ENCODE measurements around the gene SPR.
"Not testable (repeated sequence)": the region's sequence is repeated elsewhere in the genome, so short reads cannot be mapped to it uniquely, and the experiment has no call there.

Gene SPR

DNA sequence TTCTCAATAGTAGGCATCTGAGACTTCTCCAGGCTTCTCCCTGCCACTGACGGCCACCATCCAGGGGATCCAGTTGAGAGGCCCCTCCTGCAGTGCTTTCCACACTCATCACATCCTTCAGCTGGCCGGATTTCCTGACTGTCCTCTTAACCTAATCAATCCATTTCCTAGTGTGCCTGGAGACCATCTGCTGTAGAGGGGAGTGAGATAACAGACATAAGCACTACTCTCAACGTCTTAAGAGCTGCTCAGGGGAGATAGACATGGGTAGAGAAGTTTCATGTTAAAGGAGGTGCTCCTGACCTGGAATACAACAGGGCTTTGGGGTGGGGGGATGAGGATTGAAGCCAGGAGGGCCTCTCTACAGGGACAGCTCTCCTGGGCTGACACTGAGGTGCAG, 14.2 kb downstream of the SPR start:
- H3K27me3 ChIP-seq (ENCODE audit: control insufficient read depth in 1 of 2, insufficient read depth in 2 of 2, low read length in 2 of 2): peaks cover 17 to 25% of the 10 kb centered on the region in 2 donors
- H3K4me3 ChIP-seq (ENCODE audit: low read length in 2 of 2): no peak overlapping the region
- no peaks in the 10 kb centered on the region for H3K4me1 ChIP-seq (ENCODE audit: control insufficient read depth, insufficient read depth, low read length)
- no peak overlapping the region for H3K9ac ChIP-seq (ENCODE audit: low read length in 2 of 2)
- no peak overlapping the region for H3K27ac ChIP-seq (ENCODE audit: low read length)
- H3K9me3 ChIP-seq (ENCODE audit: control insufficient read depth in 2 of 2, low read length in 2 of 2): peaks cover 0 to 4% of the 10 kb centered on the region in 2 donors
- no peaks in the 10 kb centered on the region for H3K36me3 ChIP-seq (ENCODE audit: control insufficient read depth in 2 of 2, insufficient read depth in 2 of 2, low read length in 2 of 2)

DNA sequence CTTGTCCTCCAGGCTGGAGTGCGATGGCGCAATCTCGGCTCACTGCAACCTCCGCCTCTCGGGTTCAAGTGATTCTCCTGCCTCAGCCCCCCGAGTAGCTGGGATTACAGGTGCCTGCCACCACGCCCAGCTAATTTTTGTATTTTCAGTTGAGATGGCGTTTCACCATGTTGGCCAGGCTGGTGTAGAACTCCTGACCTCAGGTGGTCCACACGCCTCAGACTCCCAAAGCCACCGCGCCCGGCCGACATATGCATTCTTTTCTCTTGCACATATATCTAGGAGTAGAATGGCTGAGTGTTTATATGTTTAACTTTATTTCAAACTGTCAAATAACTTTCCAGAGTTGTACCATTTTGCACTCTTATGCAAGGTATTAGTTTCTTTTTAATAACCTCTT, 20.2 kb downstream of the SPR start:
- H3K27ac ChIP-seq (ENCODE audit: low read length); H3K9ac ChIP-seq (ENCODE audit: low read length in 2 of 2); H3K4me1 ChIP-seq (ENCODE audit: control insufficient read depth, insufficient read depth, low read length); H3K4me3 ChIP-seq (ENCODE audit: low read length in 2 of 2); H3K9me3 ChIP-seq (ENCODE audit: control insufficient read depth in 2 of 2, low read length in 2 of 2); H3K36me3 ChIP-seq (ENCODE audit: control insufficient read depth in 2 of 2, insufficient read depth in 2 of 2, low read length in 2 of 2): not testable (repeated sequence)
- peaks cover 30 to 46% of the 10 kb centered on the region in 2 donors for H3K27me3 ChIP-seq (ENCODE audit: control insufficient read depth in 1 of 2, insufficient read depth in 2 of 2, low read length in 2 of 2)

DNA sequence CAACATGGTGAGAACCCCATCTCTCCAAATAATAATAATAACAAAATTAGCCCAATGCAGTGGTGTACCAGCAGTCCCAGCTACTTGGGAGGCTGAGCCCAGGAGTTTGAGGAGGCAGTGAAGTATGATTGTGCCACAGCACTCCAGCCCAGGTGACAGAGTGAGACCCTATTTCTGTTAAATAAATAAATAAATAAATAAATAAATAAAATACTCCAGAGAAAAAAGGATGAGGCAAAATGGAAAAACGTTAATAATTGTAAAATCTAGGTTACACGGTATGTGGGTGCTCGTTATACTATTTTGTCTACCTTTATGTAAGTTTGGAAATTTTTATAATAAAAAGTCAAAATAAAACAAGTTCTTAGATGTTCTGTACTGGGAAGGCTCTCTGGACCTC, 21.5 kb downstream of the SPR start:
- no peaks in the 10 kb centered on the region for H3K36me3 ChIP-seq (ENCODE audit: control insufficient read depth in 2 of 2, insufficient read depth in 2 of 2, low read length in 2 of 2)
- H3K4me3 ChIP-seq (ENCODE audit: low read length in 2 of 2): no peak overlapping the region
- H3K9me3 ChIP-seq (ENCODE audit: control insufficient read depth in 2 of 2, low read length in 2 of 2): peaks cover 0 to 4% of the 10 kb centered on the region in 2 donors
- peaks cover 35 to 55% of the 10 kb centered on the region in 2 donors for H3K27me3 ChIP-seq (ENCODE audit: control insufficient read depth in 1 of 2, insufficient read depth in 2 of 2, low read length in 2 of 2)
- no peak overlapping the region for H3K9ac ChIP-seq (ENCODE audit: low read length in 2 of 2)
- H3K4me1 ChIP-seq (ENCODE audit: control insufficient read depth, insufficient read depth, low read length): no peaks in the 10 kb centered on the region
- no peak overlapping the region for H3K27ac ChIP-seq (ENCODE audit: low read length)

DNA sequence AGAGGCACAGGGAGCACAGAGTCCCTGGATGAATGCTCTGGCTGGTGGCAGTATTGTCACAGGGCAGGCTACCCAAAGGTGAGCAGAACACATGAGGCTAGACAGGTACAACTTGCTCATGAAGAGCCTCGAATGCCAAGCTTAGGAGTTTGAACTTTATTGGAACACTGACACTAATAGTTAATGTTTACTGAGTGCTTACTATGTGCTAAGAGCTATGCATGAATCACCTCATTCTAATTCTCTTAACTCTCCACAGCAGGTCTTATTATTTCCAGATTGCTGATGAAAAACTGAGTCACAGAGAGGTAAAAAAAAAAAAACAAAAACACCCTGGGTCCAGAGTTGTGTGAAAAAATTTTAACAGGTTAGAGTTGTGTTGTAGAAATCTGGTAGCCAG, 24.0 kb downstream of the SPR start:
- H3K36me3 ChIP-seq (ENCODE audit: control insufficient read depth in 2 of 2, insufficient read depth in 2 of 2, low read length in 2 of 2): no peaks in the 10 kb centered on the region
- peaks cover 52 to 75% of the 10 kb centered on the region in 2 donors for H3K27me3 ChIP-seq (ENCODE audit: control insufficient read depth in 1 of 2, insufficient read depth in 2 of 2, low read length in 2 of 2)
- peaks cover 0 to 1% of the 10 kb centered on the region in 2 donors for H3K9me3 ChIP-seq (ENCODE audit: control insufficient read depth in 2 of 2, low read length in 2 of 2)
- no peak overlapping the region for H3K27ac ChIP-seq (ENCODE audit: low read length)
- peaks cover 13% of the 10 kb centered on the region for H3K4me1 ChIP-seq (ENCODE audit: control insufficient read depth, insufficient read depth, low read length)
- H3K9ac ChIP-seq (ENCODE audit: low read length in 2 of 2): no peak overlapping the region
- H3K4me3 ChIP-seq (ENCODE audit: low read length in 2 of 2): no peak overlapping the region

DNA sequence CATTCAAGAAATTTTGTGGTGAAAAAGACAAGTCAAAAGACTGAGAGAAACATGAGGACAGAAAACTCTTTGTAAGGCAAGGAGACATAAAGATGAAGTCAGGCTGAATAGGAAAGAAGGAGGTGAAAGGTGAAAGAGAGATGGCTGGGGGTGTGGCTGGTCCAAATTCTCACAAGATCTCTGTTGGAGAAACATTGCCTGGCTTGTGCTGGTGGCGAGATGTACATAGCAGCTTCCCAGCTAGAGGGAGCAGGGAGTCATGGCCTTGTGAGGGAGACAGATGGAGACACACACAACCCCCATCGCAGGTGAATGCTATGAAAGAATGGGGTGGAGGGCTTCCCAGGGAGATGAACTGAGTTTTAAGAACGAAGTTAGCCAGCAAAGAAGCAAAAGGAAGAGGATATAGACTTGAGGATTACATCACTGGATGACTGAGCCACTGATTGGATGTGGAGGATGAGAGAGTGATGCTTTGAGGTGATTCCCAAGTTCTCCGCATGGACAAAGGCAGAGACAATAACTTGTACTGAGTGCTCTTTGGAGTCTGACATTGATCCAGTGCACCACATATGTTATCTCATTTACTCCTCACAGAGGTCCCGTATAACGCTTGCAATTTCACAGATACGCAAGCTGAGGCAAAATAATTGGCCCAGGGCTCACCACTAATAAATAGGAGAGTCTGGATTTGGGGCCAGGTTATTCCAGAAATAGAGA, 26.4 kb downstream of the SPR start:
- H3K9ac ChIP-seq (ENCODE audit: low read length in 2 of 2): no peak overlapping the region
- peaks cover 63 to 91% of the 10 kb centered on the region in 2 donors for H3K27me3 ChIP-seq (ENCODE audit: control insufficient read depth in 1 of 2, insufficient read depth in 2 of 2, low read length in 2 of 2)
- H3K36me3 ChIP-seq (ENCODE audit: control insufficient read depth in 2 of 2, insufficient read depth in 2 of 2, low read length in 2 of 2): no peaks in the 10 kb centered on the region
- H3K4me3 ChIP-seq (ENCODE audit: low read length in 2 of 2): no peak overlapping the region
- no peaks in the 10 kb centered on the region for H3K9me3 ChIP-seq (ENCODE audit: control insufficient read depth in 2 of 2, low read length in 2 of 2)
- H3K4me1 ChIP-seq (ENCODE audit: control insufficient read depth, insufficient read depth, low read length): peaks cover 34% of the 10 kb centered on the region
- no peak overlapping the region for H3K27ac ChIP-seq (ENCODE audit: low read length)

DNA sequence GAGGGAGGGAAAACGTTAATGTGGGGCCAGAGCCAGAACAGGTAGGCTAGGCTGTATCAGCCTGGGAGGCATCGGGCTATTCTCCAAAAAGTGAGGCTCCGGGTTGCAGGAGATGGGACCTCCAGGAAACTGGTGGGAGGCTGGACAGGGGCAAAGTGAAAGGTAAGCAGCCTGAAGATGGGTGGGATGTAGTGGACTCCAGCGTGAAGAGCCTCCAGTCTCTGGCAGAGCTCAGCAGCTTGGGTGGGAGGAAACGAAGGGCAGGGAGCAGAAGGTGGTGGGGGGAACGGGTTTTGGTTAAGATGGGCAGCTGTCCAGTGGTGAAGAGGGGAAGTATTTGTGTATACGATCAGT, 27.0 kb downstream of the SPR start:
- no peak overlapping the region for H3K9ac ChIP-seq (ENCODE audit: low read length in 2 of 2)
- H3K27ac ChIP-seq (ENCODE audit: low read length): no peak overlapping the region
- peaks cover 65 to 94% of the 10 kb centered on the region in 2 donors for H3K27me3 ChIP-seq (ENCODE audit: control insufficient read depth in 1 of 2, insufficient read depth in 2 of 2, low read length in 2 of 2)
- no peaks in the 10 kb centered on the region for H3K36me3 ChIP-seq (ENCODE audit: control insufficient read depth in 2 of 2, insufficient read depth in 2 of 2, low read length in 2 of 2)
- no peaks in the 10 kb centered on the region for H3K9me3 ChIP-seq (ENCODE audit: control insufficient read depth in 2 of 2, low read length in 2 of 2)
- H3K4me1 ChIP-seq (ENCODE audit: control insufficient read depth, insufficient read depth, low read length): peaks cover 36% of the 10 kb centered on the region
- H3K4me3 ChIP-seq (ENCODE audit: low read length in 2 of 2): no peak overlapping the region

DNA sequence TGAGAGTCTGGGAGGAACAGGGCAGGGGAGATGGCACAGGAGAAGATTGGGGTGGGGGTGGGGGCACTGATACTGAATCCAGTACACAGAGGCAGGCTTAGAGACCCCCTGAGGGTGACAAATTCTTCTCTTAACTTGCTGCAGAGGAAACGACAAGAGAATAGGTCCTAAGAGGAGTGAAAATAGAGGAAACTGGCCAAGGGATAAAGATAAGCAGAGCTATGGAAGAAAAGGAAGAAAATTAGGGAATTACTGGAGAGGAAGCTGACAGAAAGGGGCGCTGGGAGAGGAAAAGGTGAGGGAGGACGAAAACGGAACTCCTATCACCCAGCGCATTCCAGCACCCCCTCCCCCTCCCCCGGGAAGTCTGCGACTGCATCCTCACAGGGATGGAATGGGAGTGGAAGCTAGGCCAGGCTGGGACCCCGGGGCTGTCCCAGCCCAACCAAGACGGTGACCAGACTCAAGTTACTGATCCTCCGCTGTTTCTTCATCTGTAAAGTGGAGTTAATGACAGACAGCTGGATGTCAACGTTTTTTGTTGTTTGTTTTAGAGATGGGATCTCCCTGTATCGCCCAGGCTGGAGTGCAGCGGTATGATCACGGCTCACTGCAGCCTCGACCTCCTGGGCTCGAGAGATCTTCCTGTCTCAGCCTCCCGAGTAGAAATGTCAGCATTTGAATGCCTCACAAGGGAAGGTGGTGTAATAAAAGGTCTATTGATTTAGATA, 27.5 kb downstream of the SPR start:
- Histone ChIP-seq H3K4me1 (ENCODE audit: control insufficient read depth, insufficient read depth, low read length) (peaks cover 36% of the 10 kb centered on the region), H3K9me3 (ENCODE audit: control insufficient read depth in 2 of 2, low read length in 2 of 2) (no peaks in the 10 kb centered on the region), H3K27me3 (ENCODE audit: control insufficient read depth in 1 of 2, insufficient read depth in 2 of 2, low read length in 2 of 2) (peaks cover 66 to 94% of the 10 kb centered on the region in 2 donors)

DNA sequence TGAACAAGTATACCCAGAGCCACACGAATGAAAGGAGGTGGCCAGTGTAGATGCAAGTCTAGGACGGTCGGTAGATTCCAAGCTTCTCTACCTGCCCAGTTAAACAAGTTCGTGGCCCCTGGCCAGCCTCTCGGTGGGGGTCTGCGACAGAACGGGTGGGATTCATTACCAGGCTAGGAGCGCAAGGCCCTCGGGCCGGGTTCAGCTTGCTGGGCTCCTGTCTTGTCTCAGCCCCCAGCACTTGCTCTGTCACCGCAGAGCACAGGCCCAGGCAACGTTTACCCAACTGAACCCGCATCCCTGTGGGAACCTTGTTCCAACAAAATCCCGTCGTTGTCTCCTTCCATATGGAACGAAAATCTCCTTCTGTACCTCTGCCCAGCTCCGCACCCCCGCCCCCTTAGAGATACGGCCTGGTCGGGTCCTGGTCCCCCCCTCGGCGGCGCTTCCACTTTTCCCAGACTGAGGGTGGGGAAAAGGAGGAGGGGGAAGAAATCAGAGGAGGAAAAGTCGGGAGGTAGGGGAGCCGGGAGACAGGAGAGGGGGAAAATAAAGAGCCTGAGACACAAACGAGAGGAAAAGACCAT, 28.2 kb downstream of the SPR start:
- H3K4me3 ChIP-seq (ENCODE audit: low read length in 2 of 2): peak overlapping the region in 1 of 2 donors; percentile 58
- H3K27me3 ChIP-seq (ENCODE audit: control insufficient read depth in 1 of 2, insufficient read depth in 2 of 2, low read length in 2 of 2): peaks cover 69 to 94% of the 10 kb centered on the region in 2 donors
- no peaks in the 10 kb centered on the region for H3K9me3 ChIP-seq (ENCODE audit: control insufficient read depth in 2 of 2, low read length in 2 of 2)
- H3K4me1 ChIP-seq (ENCODE audit: control insufficient read depth, insufficient read depth, low read length): peaks cover 40% of the 10 kb centered on the region
- H3K9ac ChIP-seq (ENCODE audit: low read length in 2 of 2): no peak overlapping the region
- no peak overlapping the region for H3K27ac ChIP-seq (ENCODE audit: low read length)
- H3K36me3 ChIP-seq (ENCODE audit: control insufficient read depth in 2 of 2, insufficient read depth in 2 of 2, low read length in 2 of 2): no peaks in the 10 kb centered on the region

More for the DNA sequence above, 27.5 kb downstream of the SPR start:
- Histone ChIP-seq H3K4me3 (ENCODE audit: low read length in 2 of 2) (no peak overlapping the region), H3K27ac (ENCODE audit: low read length) (no peak overlapping the region), H3K9ac (ENCODE audit: low read length in 2 of 2) (no peak overlapping the region), H3K36me3 (ENCODE audit: control insufficient read depth in 2 of 2, insufficient read depth in 2 of 2, low read length in 2 of 2) (no peaks in the 10 kb centered on the region)

DNA sequence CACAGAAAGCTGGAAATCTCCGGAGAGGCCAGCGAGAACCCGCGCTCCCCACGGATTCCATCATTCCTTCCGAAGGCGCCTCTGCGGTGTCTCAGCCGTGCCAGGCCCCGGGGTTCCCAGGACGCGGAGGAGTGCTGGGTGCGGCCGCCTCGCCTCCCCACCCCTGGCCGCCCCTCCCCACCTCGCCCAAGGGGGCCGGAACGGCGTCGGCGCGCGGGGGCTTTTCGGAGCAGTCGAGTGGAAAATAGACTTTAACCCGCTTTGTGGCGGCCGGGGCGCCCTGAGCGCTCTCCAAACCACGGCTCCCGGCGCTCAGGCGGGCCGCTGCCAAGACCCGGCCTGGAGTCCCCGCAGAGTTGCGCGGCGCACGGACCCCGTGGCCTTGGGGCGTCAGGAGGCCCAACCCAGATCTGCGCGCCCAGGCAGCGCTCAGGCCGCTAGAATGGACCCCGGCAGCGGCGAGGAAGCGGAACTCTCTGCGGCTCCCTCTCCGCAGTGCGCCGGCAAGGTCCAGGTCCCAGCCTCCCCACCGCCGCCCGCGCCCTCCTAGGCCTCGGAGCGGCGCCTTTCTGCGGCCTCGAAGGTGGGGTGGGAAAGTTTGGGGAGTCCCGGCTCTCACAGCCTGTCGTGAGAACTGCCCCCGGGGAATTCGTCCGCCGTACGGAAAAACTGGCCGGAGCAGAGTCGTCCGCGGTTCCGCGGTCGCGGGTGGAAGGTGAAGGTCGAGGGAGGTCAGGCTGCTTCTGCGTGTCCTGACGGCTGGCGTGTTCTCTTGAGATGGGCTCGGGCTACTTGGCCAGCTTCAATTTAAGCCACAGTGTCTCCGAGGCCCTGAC, 28.9 kb downstream of the SPR start:
- H3K9me3 ChIP-seq (ENCODE audit: control insufficient read depth in 2 of 2, low read length in 2 of 2): no peaks in the 10 kb centered on the region
- H3K4me1 ChIP-seq (ENCODE audit: control insufficient read depth, insufficient read depth, low read length): peaks cover 45% of the 10 kb centered on the region
- peak overlapping the region; percentile 51 to 58 for H3K4me3 ChIP-seq (ENCODE audit: low read length in 2 of 2)
- no peak overlapping the region for H3K27ac ChIP-seq (ENCODE audit: low read length)
- peaks cover 74 to 94% of the 10 kb centered on the region in 2 donors for H3K27me3 ChIP-seq (ENCODE audit: control insufficient read depth in 1 of 2, insufficient read depth in 2 of 2, low read length in 2 of 2)
- no peak overlapping the region for H3K9ac ChIP-seq (ENCODE audit: low read length in 2 of 2)
- no peaks in the 10 kb centered on the region for H3K36me3 ChIP-seq (ENCODE audit: control insufficient read depth in 2 of 2, insufficient read depth in 2 of 2, low read length in 2 of 2)

DNA sequence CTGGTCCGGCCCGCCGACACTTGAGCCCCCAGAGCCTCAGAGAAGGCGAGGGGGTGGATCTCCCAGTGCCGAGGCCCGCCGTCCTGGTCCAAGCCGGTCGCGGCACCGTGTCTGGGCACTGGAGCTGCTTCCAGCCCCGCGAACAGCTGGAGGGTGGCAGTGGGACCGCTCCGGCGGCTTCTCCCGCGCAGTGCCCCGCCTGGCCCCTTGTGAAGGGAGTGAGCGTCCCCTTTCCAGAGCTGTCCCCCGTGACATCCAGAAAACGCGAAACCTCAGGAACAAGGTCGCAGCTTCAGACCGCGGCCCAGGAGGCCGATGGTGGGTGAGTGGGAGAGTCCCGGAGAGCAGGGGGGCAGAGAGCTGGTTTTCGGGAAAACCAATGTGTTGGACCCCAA, 29.5 kb downstream of the SPR start:
- Histone ChIP-seq H3K36me3 (ENCODE audit: control insufficient read depth in 2 of 2, insufficient read depth in 2 of 2, low read length in 2 of 2) (no peaks in the 10 kb centered on the region), H3K4me1 (ENCODE audit: control insufficient read depth, insufficient read depth, low read length) (peaks cover 45% of the 10 kb centered on the region), H3K9me3 (ENCODE audit: control insufficient read depth in 2 of 2, low read length in 2 of 2) (no peaks in the 10 kb centered on the region), H3K9ac (ENCODE audit: low read length in 2 of 2) (no peak overlapping the region), H3K27me3 (ENCODE audit: control insufficient read depth in 1 of 2, insufficient read depth in 2 of 2, low read length in 2 of 2) (peaks cover 75 to 94% of the 10 kb centered on the region in 2 donors), H3K4me3 (ENCODE audit: low read length in 2 of 2) (peak overlapping the region; percentile 51 to 58), H3K27ac (ENCODE audit: low read length) (no peak overlapping the region)

Data from stomach smooth muscle (tissue), 2 donors.